HepG2 (cell line): ENCODE measurements around the gene ZC3H4. TPM values are rescaled to one million over a fixed set of nuclear protein-coding genes. Genes with fewer than 3 reads are reported as not detected.

Experiments used
- ATAC-seq: fragments of 200-7000 bp; cut with Tn5 transposase; 3 replicates; pipeline ENCODE4 v1.9.1; 2020; ENCODE audit warnings: mild to moderate bottlenecking, moderate library complexity
- BruUV-seq: library from RNA; stranded (reverse); fragments of 400-500 nt; replicated peaks from 2 replicates; lab custom pipeline; 2021; lab: Mats Ljungman, UMichigan
- CTCF ChIA-PET: fragments of 300-600 bp; formaldehyde crosslinking; extraction: SDS; loops from one replicate; lab custom pipeline; 2021; ENCODE audit warnings: low total read pairs, inconsistent platforms, low intra/inter-chr PET ratio; lab: Yijun Ruan, JAX
- POLR2A ChIA-PET: fragments of 350-600 bp; sonication (Branson Sonifier 250); formaldehyde crosslinking; loops from one replicate; lab custom pipeline; 2020; ENCODE audit warnings: antibody characterized with exemption, inconsistent platforms; lab: Yijun Ruan, JAX
- DNase-seq: peaks from one replicate; pipeline ENCODE4 v3.0.0-alpha.2; 2015; ENCODE audit warnings: low spot score
- FAIRE-seq: peaks from 3 replicates; lab custom pipeline; 2011; peaks lifted over from hg19 to GRCh38; lab: Jason Lieb, UNC
- H2AFZ ChIP-seq: one replicate; pipeline ENCODE4 v1.6.1; 2011; ENCODE audit warnings: low read length, inconsistent platforms
- H3K27ac ChIP-seq: fragments of 300-600 bp; 3 replicates; pipeline ENCODE4 v1.8.0; 2011; ENCODE audit warnings: mixed run types, mild to moderate bottlenecking, mixed read lengths, low read length, inconsistent platforms; ENCODE audit not compliant: insufficient read depth; ENCODE audit errors: extremely low read length
- H3K27me3 ChIP-seq, 2 experiments: fragments of 200-600 bp in 1 of 2; 2 replicates in 1 of 2; 3 replicates in 1 of 2; pipeline versions ENCODE4 v1.6.0 to v1.8.0; 2011; ENCODE audit warnings: low read length in 2 of 2, mild to moderate bottlenecking in 2 of 2, moderate library complexity in 2 of 2, inconsistent platforms in 1 of 2; ENCODE audit not compliant: insufficient read depth in 2 of 2, control insufficient read depth in 1 of 2
- H3K36me3 ChIP-seq, 2 experiments: fragments of 200-600 bp in 1 of 2; replicated peaks in 1 of 2; 2 replicates in 1 of 2; 3 replicates in 1 of 2; pipeline versions ENCODE4 v1.5.1 to v1.8.0; 2011; ENCODE audit warnings: low read length in 2 of 2, inconsistent platforms in 1 of 2; ENCODE audit not compliant: insufficient read depth in 2 of 2, control insufficient read depth in 1 of 2
- H3K4me1 ChIP-seq: 2 replicates; pipeline ENCODE4 v1.5.1; 2012; ENCODE audit warnings: low read length, inconsistent platforms; ENCODE audit not compliant: insufficient read depth
- H3K4me2 ChIP-seq: 2 replicates; pipeline ENCODE4 v1.6.0; 2011; ENCODE audit warnings: low read depth, low read length, inconsistent platforms
- H3K4me3 ChIP-seq, 3 experiments: fragments of 200-600 bp in 1 of 3; sonication (generic), shearing (Covaris generic) in 1 of 3; replicated peaks in 1 of 3; 2 replicates each; pipeline ENCODE4 v1.5.1; 2011 to 2016; ENCODE audit warnings: low read length in 3 of 3, inconsistent platforms in 2 of 3, low read depth in 2 of 3, mild to moderate bottlenecking in 2 of 3, control low read depth in 1 of 3, mixed read lengths in 1 of 3; ENCODE audit not compliant: insufficient read depth in 1 of 3
- H3K79me2 ChIP-seq: one replicate; pipeline ENCODE4 v1.6.1; 2011; ENCODE audit warnings: low read length, inconsistent platforms; ENCODE audit not compliant: insufficient read depth
- H3K9ac ChIP-seq: 2 replicates; pipeline ENCODE4 v1.6.0; 2011; ENCODE audit warnings: mild to moderate bottlenecking, low read depth, low read length, inconsistent platforms; ENCODE audit not compliant: insufficient read depth
- H3K9me3 ChIP-seq: 2 replicates; pipeline ENCODE4 v1.5.1; 2012; ENCODE audit warnings: mild to moderate bottlenecking, low read length
- H4K20me1 ChIP-seq: 2 replicates; pipeline ENCODE4 v1.6.0; 2011; ENCODE audit warnings: inconsistent platforms, mild to moderate bottlenecking, low read length, moderate library complexity; ENCODE audit not compliant: insufficient read depth
- ATF4 ChIP-seq, 2 experiments: fragments of 450-650 bp in 1 of 2; sonication (generic) in 1 of 2; formaldehyde crosslinking; IDR thresholded peaks; 2 replicates each; pipeline versions ENCODE4 v1.5.0 to v1.8.0; 2020 to 2022; ENCODE audit warnings: mild to moderate bottlenecking in 1 of 2, missing genetic modification reagents in 1 of 2
- FOSL2 ChIP-seq: sonication (generic); formaldehyde crosslinking; IDR thresholded peaks from 2 replicates; pipeline ENCODE4 v1.4.0; 2020; ENCODE audit warnings: missing genetic modification reagents
- HMG20B ChIP-seq: conservative IDR thresholded peaks from 2 replicates; pipeline ENCODE4 v1.6.1; 2016; ENCODE audit warnings: missing genetic modification reagents, missing compliant biosample characterization
- HNRNPK ChIP-seq: fragments of 200-400 bp; formaldehyde crosslinking; IDR thresholded peaks from 2 replicates; pipeline ENCODE4 v1.6.1; 2018; ENCODE audit warnings: low read length, low read depth, moderate library complexity, mild to moderate bottlenecking; ENCODE audit not compliant: poor library complexity, severe bottlenecking
- JUNB ChIP-seq: sonication (generic); formaldehyde crosslinking; IDR thresholded peaks from 2 replicates; pipeline ENCODE4 v1.8.0; 2022; ENCODE audit warnings: missing genetic modification reagents, mild to moderate bottlenecking, borderline replicate concordance
- JUND ChIP-seq: sonication (generic); formaldehyde crosslinking; IDR thresholded peaks from 2 replicates; pipeline ENCODE4 v1.8.0; 2022; ENCODE audit warnings: mild to moderate bottlenecking, missing genetic modification reagents
- KDM2A ChIP-seq: sonication (generic); formaldehyde crosslinking; IDR thresholded peaks from 2 replicates; pipeline ENCODE4 v1.4.0; 2020; ENCODE audit warnings: low read depth, missing genetic modification reagents, borderline replicate concordance
- NONO ChIP-seq, 2 experiments: fragments of 450-650 bp in 1 of 2; sonication (generic) in 1 of 2; formaldehyde crosslinking in 1 of 2; IDR thresholded peaks in 1 of 2; conservative IDR thresholded peaks in 1 of 2; 2 replicates each; pipeline versions ENCODE4 v1.6.1 to v1.8.0; 2017 to 2022; ENCODE audit warnings: mild to moderate bottlenecking in 1 of 2, missing genetic modification reagents in 1 of 2, moderate library complexity in 1 of 2
- ONECUT2 ChIP-seq: sonication (generic); formaldehyde crosslinking; IDR thresholded peaks from 2 replicates; pipeline ENCODE4 v1.4.0; 2020; ENCODE audit warnings: missing genetic modification reagents
- ZC3H4 ChIP-seq: sonication (generic); formaldehyde crosslinking; IDR thresholded peaks from 2 replicates; pipeline ENCODE4 v1.4.0; 2020; ENCODE audit warnings: missing genetic modification reagents, borderline replicate concordance
- ZNF12 ChIP-seq: sonication (generic); formaldehyde crosslinking; IDR thresholded peaks from 2 replicates; pipeline ENCODE4 v1.5.0; 2020; ENCODE audit warnings: missing genetic modification reagents
- ZNF143 ChIP-seq: sonication (generic); formaldehyde crosslinking; IDR thresholded peaks from 2 replicates; pipeline ENCODE4 v1.4.0; 2020; ENCODE audit warnings: missing genetic modification reagents
- ZNF281 ChIP-seq: sonication (generic); formaldehyde crosslinking; IDR thresholded peaks from 2 replicates; pipeline ENCODE4 v1.4.0; 2020; ENCODE audit warnings: missing genetic modification reagents, borderline replicate concordance
- ZNF460 ChIP-seq: sonication (generic); formaldehyde crosslinking; IDR thresholded peaks from 2 replicates; pipeline ENCODE4 v1.5.1; 2020; ENCODE audit warnings: missing genetic modification reagents, mild to moderate bottlenecking, borderline replicate concordance
- ZNF546 ChIP-seq: sonication (generic); formaldehyde crosslinking; conservative IDR thresholded peaks from 2 replicates; pipeline ENCODE4 v1.8.1; 2023; ENCODE audit warnings: mild to moderate bottlenecking, missing genetic modification reagents
- ZNF652 ChIP-seq: IDR thresholded peaks from 2 replicates; pipeline ENCODE4 v1.6.1; 2016; ENCODE audit warnings: low read depth, borderline replicate concordance
- ZNF784 ChIP-seq: sonication (generic); formaldehyde crosslinking; IDR thresholded peaks from 2 replicates; pipeline ENCODE4 v1.5.1; 2020; ENCODE audit warnings: missing genetic modification reagents, mild to moderate bottlenecking, borderline replicate concordance
- WGBS: methylation state at CpG from one replicate; pipeline ENCODE4 v1.1.6; 2017; ENCODE audit warnings: low lambda C conversion rate; 5-methylcytosine and 5-hydroxymethylcytosine counted together
- in situ Hi-C: cut with HindIII; loops from 2 replicates; pipeline ENCODE4 v1.10.0; 2017; ENCODE audit warnings: low pct_unique_long_range_greater_than_20kb; ENCODE audit not compliant: extremely low pct_ligation_motif_present
- intact Hi-C: fragments of 100-400 bp; cut with micrococcal nuclease; formaldehyde crosslinking; loops from one replicate; pipeline ENCODE4 v1.10.0; 2022; ENCODE audit not compliant: unreplicated experiment
- polyA plus RNA-seq, 8 experiments: library from polyadenylated mRNA; depleted of rRNA in 3 of 8; stranded (reverse) in 7 of 8; unstranded in 1 of 8; fragments of >200 nt; fragmentation: Illumina TruSeq in 4 of 8; extraction: Trizol in 4 of 8; gene quantifications; 2 replicates each; pipeline versions ENCODE4 v1.2.1 to v1.2.3, GENCODE V29; 2011 to 2016; ENCODE audit warnings: low read depth in 4 of 8, missing spikeins in 1 of 8, mixed read lengths in 1 of 8; ENCODE audit not compliant: insufficient read depth in 1 of 8
- total RNA-seq, 5 experiments: library from RNA; depleted of rRNA; stranded (reverse); fragments of >200 nt; fragmentation: Illumina TruSeq; extraction: Trizol; gene quantifications; 2 replicates each; pipeline ENCODE4 v1.2.3, GENCODE V29; 2016; ENCODE audit warnings: low read depth in 1 of 5

The ZC3H4 gene
- total and polyA plus RNA-seq, 2 of the 13 experiments (the other 11 are each of a cell fraction or from before 2014, with no cell fraction given) = 1.8 to 10.7 TPM

- FAIRE-seq (no peak), DNase-seq (no peak), ATAC-seq (no peak)
- H3K79me2 ChIP-seq = peaks cover 63% of the 10 kb centered on the region
- ChIA-PET POLR2A (interaction anchor here (0.7 to 3.9 kb wide), 11 partner anchors 9 to 1838 kb away, joined by 3 to 46 read pairs (median 5); partner anchors contain the start of genes CCDC9 and ZC3H4), CTCF (no interaction called here)
- H3K9me3 ChIP-seq = no peaks in the 10 kb centered on the region
- H3K27ac ChIP-seq = peak overlapping the region; percentile 81
- in situ Hi-C loops (no loop called here), intact Hi-C loops (no loop called here)
- H3K27me3 ChIP-seq = no peaks in the 10 kb centered on the region; a peak in 1 of 5 replicates
- H3K9ac ChIP-seq = peak overlapping the region; percentile 89
- 59% methylated on average over 7 of the region's 7 CpGs for WGBS
- H3K4me1 ChIP-seq = peaks cover 58% of the 10 kb centered on the region
- H4K20me1 ChIP-seq = peaks cover 23% of the 10 kb centered on the region
- peak overlapping the region; percentile 73 for H3K4me2 ChIP-seq
- H3K4me3 ChIP-seq = peak overlapping the region; percentile 78 to 87 (median 87); a peak in 5 of 6 replicates
- no TSS peak for BruUV-seq
- H2AFZ ChIP-seq = no peak overlapping the region
- H3K36me3 ChIP-seq = peaks cover 0 to 5% of the 10 kb centered on the region in 2 experiments; a peak in 2 of 5 replicates
- TF ChIP-seq JUNB (CRISPR knock-in tag) (0 out of 2 replicates have a peak, but pooled peaks have one; percentile 34), ZNF652 (no peak), ZNF546 (CRISPR knock-in tag) (0 out of 2 replicates have a peak, but pooled peaks have one; percentile 51), ZC3H4 (CRISPR knock-in tag) (no peak), JUND (peak; percentile 44; the same call in 1 of the 2 replicates), ZNF143 (CRISPR knock-in tag) (no peak; the same call in 1 of the 2 replicates), ONECUT2 (peak; percentile 64), FOSL2 (CRISPR knock-in tag) (peak; percentile 91), NONO (IDR thresholded peaks at IDR 0.05) (no peak), NONO (CRISPR knock-in tag; conservative IDR thresholded peaks at IDR 0.05) (0 out of 2 replicates have a peak, but pooled peaks have one; percentile 26), HMG20B (CRISPR knock-in tag) (no peak), ZNF12 (no peak), ATF4 (CRISPR knock-in tag; IDR thresholded peaks at IDR 0.05) (0 out of 4 replicates have a peak, but pooled peaks of 1 of the 2 experiments have one; percentile 19), HNRNPK (no peak), ZNF281 (CRISPR knock-in tag) (peak; percentile 72; the same call in 1 of the 2 replicates), ZNF784 (no peak), ZNF460 (CRISPR knock-in tag) (peak; percentile 84), KDM2A (no peak)
Observed at GRCh38 chr19:47132194-47132852, 18.7 kb upstream of the ZC3H4 start.
